Loucy (cell line): Measurements from ENCODE around the gene WDR88.
"Not testable (repeated sequence)": the region's sequence is repeated elsewhere in the genome, so short reads cannot be mapped to it uniquely, and the experiment has no call there.

Experiments
- H2AFZ ChIP-seq: fragments of 200-600 bp; sonication (generic); 2 replicates; pipeline ENCODE4 v1.6.0; 2016; ENCODE audit warnings: antibody characterized with exemption, mild to moderate bottlenecking, low read length, moderate library complexity
- H3F3A ChIP-seq: fragments of 200-600 bp; 2 replicates; pipeline ENCODE4 v1.6.0; 2016; ENCODE audit warnings: antibody characterized with exemption, low read depth, mild to moderate bottlenecking
- H3K27me3 ChIP-seq: fragments of 200-600 bp; sonication (generic); 2 replicates; pipeline ENCODE4 v1.6.1; 2014; ENCODE audit warnings: low read length, mild to moderate bottlenecking; ENCODE audit not compliant: insufficient read depth, poor library complexity, severe bottlenecking
- H3K36me3 ChIP-seq: fragments of 200-600 bp; sonication (generic); 2 replicates; pipeline ENCODE4 v1.6.1; 2016; ENCODE audit warnings: low read length; ENCODE audit not compliant: insufficient read depth
- H3K4me1 ChIP-seq: fragments of 200-600 bp; sonication (generic); 2 replicates; pipeline ENCODE4 v1.5.1; 2014; ENCODE audit warnings: low read length, mild to moderate bottlenecking; ENCODE audit not compliant: insufficient read depth, poor library complexity, severe bottlenecking
- H3K4me2 ChIP-seq: fragments of 200-600 bp; sonication (generic); 2 replicates; pipeline ENCODE4 v1.6.0; 2014; ENCODE audit warnings: antibody characterized with exemption, low read length, low read depth, mild to moderate bottlenecking; ENCODE audit not compliant: poor library complexity, severe bottlenecking
- H3K4me3 ChIP-seq: fragments of 200-600 bp; sonication (generic); 2 replicates; pipeline ENCODE4 v1.5.1; 2014; ENCODE audit warnings: low read length, mild to moderate bottlenecking, mixed read lengths; ENCODE audit not compliant: poor library complexity, severe bottlenecking
- H3K79me2 ChIP-seq: fragments of 200-600 bp; sonication (generic); 2 replicates; pipeline ENCODE4 v1.6.1; 2014; ENCODE audit warnings: low read length; ENCODE audit not compliant: insufficient read depth
- H3K9ac ChIP-seq: fragments of 200-600 bp; sonication (generic); 2 replicates; pipeline ENCODE4 v1.6.0; 2014; ENCODE audit warnings: mild to moderate bottlenecking, low read depth, low read length, moderate library complexity; ENCODE audit not compliant: poor library complexity, severe bottlenecking
- H3K9me2 ChIP-seq: fragments of 200-600 bp; sonication (generic); replicated peaks from 2 replicates; pipeline ENCODE4 v1.6.1; 2016; ENCODE audit warnings: low read depth, low read length, mixed read lengths
- H3K9me3 ChIP-seq: fragments of 200-600 bp; sonication (generic); 2 replicates; pipeline ENCODE4 v1.6.1; 2014; ENCODE audit warnings: mild to moderate bottlenecking, antibody characterized with exemption, low read length, low read depth; ENCODE audit not compliant: insufficient read depth
- H4K20me1 ChIP-seq: fragments of 200-600 bp; sonication (generic); 2 replicates; pipeline ENCODE4 v1.6.0; 2014; ENCODE audit warnings: antibody characterized with exemption, low read length, mild to moderate bottlenecking; ENCODE audit not compliant: insufficient read depth, poor library complexity, severe bottlenecking
- EZH2phosphoT487 ChIP-seq: fragments of 200-600 bp; IDR thresholded peaks from 2 replicates; pipeline ENCODE4 v1.6.1; 2018; ENCODE audit warnings: antibody characterized with exemption, mild to moderate bottlenecking, moderate library complexity, borderline replicate concordance
- TF ChIP-seq, protein P1 (sequence below): fragments of 200-600 bp; sonication (generic); conservative IDR thresholded peaks from 2 replicates; pipeline ENCODE4 v1.5.1; 2014; ENCODE audit warnings: mild to moderate bottlenecking, antibody characterized with exemption, low read length

Gene WDR88

DNA sequence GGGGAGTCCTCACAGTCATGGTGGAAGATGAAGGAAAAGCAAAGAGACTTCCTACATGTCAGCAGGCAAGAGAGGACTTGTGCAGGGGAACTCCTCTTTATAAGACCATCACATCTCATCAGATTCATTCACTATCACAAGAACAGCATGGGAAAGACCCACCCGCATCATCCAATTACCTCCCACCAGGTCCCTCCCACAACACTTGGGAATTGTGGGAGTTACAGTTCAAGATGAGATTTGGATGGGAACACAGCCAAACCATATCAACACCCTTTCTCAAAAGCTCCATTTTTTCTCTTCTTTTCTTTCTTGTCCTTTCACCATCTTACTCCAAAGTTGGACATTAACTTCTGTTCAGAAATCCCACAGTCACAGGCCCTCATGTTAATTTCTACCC lies 57.5 kb downstream of the WDR88 start:
- Histone ChIP-seq H3K9me2 (no peaks in the 10 kb centered on the region), H3K36me3 (no peaks in the 10 kb centered on the region), H4K20me1 (no peaks in the 10 kb centered on the region), H3K4me1 (peaks cover 10% of the 10 kb centered on the region), H3K79me2 (no peaks in the 10 kb centered on the region), H2AFZ (no peak overlapping the region), H3K9me3 (no peaks in the 10 kb centered on the region), H3F3A (no peaks in the 10 kb centered on the region), H3K27me3 (no peaks in the 10 kb centered on the region), H3K9ac (no peak overlapping the region), H3K4me3 (no peak overlapping the region), H3K4me2 (no peak overlapping the region)
- TF ChIP-seq, protein P1, sequence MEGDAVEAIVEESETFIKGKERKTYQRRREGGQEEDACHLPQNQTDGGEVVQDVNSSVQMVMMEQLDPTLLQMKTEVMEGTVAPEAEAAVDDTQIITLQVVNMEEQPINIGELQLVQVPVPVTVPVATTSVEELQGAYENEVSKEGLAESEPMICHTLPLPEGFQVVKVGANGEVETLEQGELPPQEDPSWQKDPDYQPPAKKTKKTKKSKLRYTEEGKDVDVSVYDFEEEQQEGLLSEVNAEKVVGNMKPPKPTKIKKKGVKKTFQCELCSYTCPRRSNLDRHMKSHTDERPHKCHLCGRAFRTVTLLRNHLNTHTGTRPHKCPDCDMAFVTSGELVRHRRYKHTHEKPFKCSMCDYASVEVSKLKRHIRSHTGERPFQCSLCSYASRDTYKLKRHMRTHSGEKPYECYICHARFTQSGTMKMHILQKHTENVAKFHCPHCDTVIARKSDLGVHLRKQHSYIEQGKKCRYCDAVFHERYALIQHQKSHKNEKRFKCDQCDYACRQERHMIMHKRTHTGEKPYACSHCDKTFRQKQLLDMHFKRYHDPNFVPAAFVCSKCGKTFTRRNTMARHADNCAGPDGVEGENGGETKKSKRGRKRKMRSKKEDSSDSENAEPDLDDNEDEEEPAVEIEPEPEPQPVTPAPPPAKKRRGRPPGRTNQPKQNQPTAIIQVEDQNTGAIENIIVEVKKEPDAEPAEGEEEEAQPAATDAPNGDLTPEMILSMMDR: no peak
- no peak for TF ChIP-seq EZH2phosphoT487

DNA sequence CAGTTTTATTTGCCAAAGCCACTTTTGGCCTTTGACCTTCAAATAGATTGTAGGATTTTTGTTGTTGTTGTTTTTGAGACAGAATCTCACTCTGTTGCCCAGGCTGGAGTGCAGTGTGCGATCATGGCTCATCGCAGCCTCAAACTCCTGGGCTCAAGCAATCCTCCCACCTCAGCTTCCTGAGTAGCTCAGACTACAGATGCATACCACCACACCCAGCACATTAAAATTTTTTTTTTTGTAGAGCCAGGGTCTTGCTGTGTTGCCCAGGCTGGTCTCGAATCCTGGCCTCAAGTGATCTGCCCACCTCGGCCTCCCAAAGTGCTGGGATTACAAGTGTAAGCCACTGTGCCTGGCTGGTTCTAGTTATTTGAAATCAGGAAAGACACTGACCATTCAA lies 59.2 kb downstream of the WDR88 start:
- H3K27me3 ChIP-seq, H3K9me3 ChIP-seq, H3F3A ChIP-seq, H2AFZ ChIP-seq, H3K9ac ChIP-seq, H3K79me2 ChIP-seq, H3K4me2 ChIP-seq, H3K4me3 ChIP-seq, H4K20me1 ChIP-seq, H3K4me1 ChIP-seq, H3K9me2 ChIP-seq, H3K36me3 ChIP-seq: not testable (repeated sequence)

DNA sequence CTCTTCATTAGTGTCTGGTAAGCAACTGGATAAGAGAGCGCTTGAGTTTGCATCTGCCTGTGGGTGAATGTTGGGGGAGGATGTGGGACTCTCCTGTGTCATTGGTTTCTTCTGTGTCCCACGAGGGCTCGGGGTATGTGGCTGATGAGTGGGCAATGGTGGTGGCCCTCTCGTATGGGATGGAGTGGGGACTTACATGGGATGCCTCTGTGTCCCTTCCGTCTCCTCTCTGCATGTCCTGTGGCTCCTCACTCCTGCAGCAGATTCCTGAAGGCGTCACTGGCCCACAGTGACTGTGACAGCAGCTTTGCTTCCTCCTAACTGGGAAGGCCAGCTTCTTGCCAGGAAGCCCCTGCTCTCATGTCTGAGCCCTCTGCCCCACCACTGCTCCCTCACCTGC lies 59.6 kb downstream of the WDR88 start:
- no peaks in the 10 kb centered on the region for H3K9me3 ChIP-seq
- H3K4me3 ChIP-seq: no peak overlapping the region
- H2AFZ ChIP-seq: no peak overlapping the region
- H3K36me3 ChIP-seq: no peaks in the 10 kb centered on the region
- no peaks in the 10 kb centered on the region for H3K79me2 ChIP-seq
- no peaks in the 10 kb centered on the region for H3K9me2 ChIP-seq
- no peak overlapping the region for H3K9ac ChIP-seq
- H3K4me1 ChIP-seq: peaks cover 5% of the 10 kb centered on the region
- H3K27me3 ChIP-seq: no peaks in the 10 kb centered on the region
- H3F3A ChIP-seq: no peaks in the 10 kb centered on the region
- no peak overlapping the region for H3K4me2 ChIP-seq
- H4K20me1 ChIP-seq: no peaks in the 10 kb centered on the region
- no peak for TF ChIP-seq EZH2phosphoT487
- TF ChIP-seq, protein P1: no peak

DNA sequence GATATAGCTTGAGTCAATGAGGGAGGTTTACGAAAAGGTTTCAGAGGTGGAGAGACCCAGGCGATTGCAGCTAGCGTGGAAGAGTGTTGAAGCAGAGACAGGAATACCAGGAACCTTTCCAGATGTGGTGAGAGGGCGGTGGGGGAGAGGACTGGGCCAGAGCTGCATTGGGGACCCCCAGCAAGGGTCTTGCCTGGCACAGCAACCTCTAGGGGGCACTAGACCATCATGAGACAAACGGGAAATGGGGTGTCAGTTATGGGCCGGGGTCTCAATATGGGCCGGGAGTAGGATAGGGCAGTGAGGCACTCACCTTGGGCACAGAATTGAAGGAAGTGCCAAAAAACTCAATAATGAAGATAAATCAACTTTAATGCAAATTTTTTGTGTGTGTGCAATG lies 60.1 kb downstream of the WDR88 start:
- Histone ChIP-seq H4K20me1 (no peaks in the 10 kb centered on the region), H3K4me2 (no peak overlapping the region), H3K4me3 (no peak overlapping the region), H3K4me1 (peaks cover under 1% of the 10 kb centered on the region), H3K36me3 (no peaks in the 10 kb centered on the region), H3K9me2 (no peaks in the 10 kb centered on the region), H2AFZ (no peak overlapping the region), H3K79me2 (no peaks in the 10 kb centered on the region), H3F3A (no peaks in the 10 kb centered on the region), H3K9ac (no peak overlapping the region), H3K9me3 (no peaks in the 10 kb centered on the region), H3K27me3 (no peaks in the 10 kb centered on the region)
- TF ChIP-seq, protein P1: peak; percentile 65
- TF ChIP-seq EZH2phosphoT487: no peak
